Stomach (tissue), 9 donors: ENCODE measurements around the gene MYOM1. TPM values are rescaled to one million over a fixed set of nuclear protein-coding genes. Genes with fewer than 3 reads are reported as not detected.

ENCODE experiments used
- DNase-seq, 2 donors: peaks; one replicate each; pipeline versions ENCODE4 v3.0.0 to v3.0.0-alpha.2; 2013 to 2019
- H3K27ac ChIP-seq, 5 donors: fragments of 200-600 bp in 4 of 5; sonication (generic) in 4 of 5; one replicate each; pipeline ENCODE4 v1.5.1; 2013 to 2019; ENCODE audit warnings: mild to moderate bottlenecking in 1 of 5, moderate library complexity in 1 of 5
- H3K27me3 ChIP-seq, 3 donors: fragments of 200-600 bp; sonication (generic); one replicate each; pipeline ENCODE4 v1.5.1; 2017 to 2019; ENCODE audit warnings: mixed run types in 1 of 3
- H3K36me3 ChIP-seq, 4 donors: fragments of 200-600 bp; sonication (generic); 1 replicate in 3 of 4; 2 replicates in 1 of 4; pipeline ENCODE4 v1.5.1; 2016 to 2019
- H3K4me1 ChIP-seq, 4 donors: fragments of 200-600 bp; sonication (generic); one replicate each; pipeline ENCODE4 v1.5.1; 2016 to 2019
- H3K4me3 ChIP-seq, 4 donors: fragments of 200-600 bp; sonication (generic) in 3 of 4; one replicate each; pipeline ENCODE4 v1.5.1; 2016 to 2019; ENCODE audit warnings: mild to moderate bottlenecking in 1 of 4
- H3K9me3 ChIP-seq, 4 donors: fragments of 200-600 bp; sonication (generic); one replicate each; pipeline ENCODE4 v1.5.1; 2016 to 2019
- CTCF ChIP-seq, 7 experiments: fragments of 450-650 bp in 4 of 7; fragments of 200-600 bp in 3 of 7; sonication (generic) in 3 of 7; IDR thresholded peaks; one replicate each; pipeline ENCODE4 v1.5.1; 2016 to 2019; ENCODE audit warnings: antibody characterized with exemption in 7 of 7, control low read depth in 2 of 7, mild to moderate bottlenecking in 1 of 7
- EP300 ChIP-seq: sonication (generic); formaldehyde crosslinking; IDR thresholded peaks from one replicate; pipeline ENCODE4 v1.6.1; 2017; ENCODE audit warnings: antibody characterized with exemption
- POLR2A ChIP-seq, 4 donors: fragments of 450-650 bp; IDR thresholded peaks; one replicate each; pipeline ENCODE4 v1.6.1; 2016; ENCODE audit warnings: antibody characterized with exemption in 4 of 4, control low read depth in 2 of 4, mild to moderate bottlenecking in 1 of 4, moderate library complexity in 1 of 4
- POLR2AphosphoS5 ChIP-seq, 3 donors: sonication (generic); formaldehyde crosslinking; IDR thresholded peaks; one replicate each; pipeline ENCODE4 v1.6.1; 2016; ENCODE audit warnings: antibody characterized with exemption in 3 of 3
- WGBS, 5 donors: extraction: QIAGEN DNeasy Blood & Tissue Kit in 3 of 5; methylation state at CpG; one replicate each; pipeline versions ENCODE4 v1.1.5 to v1.1.7; 2013 to 2018; 5-methylcytosine and 5-hydroxymethylcytosine counted together
- intact Hi-C: fragments of 100-400 bp; cut with DNase I; formaldehyde crosslinking; loops from one replicate; pipeline ENCODE4 v1.15.1; 2023; ENCODE audit warnings: low total_unique reads
- polyA plus RNA-seq, 3 donors: library from polyadenylated mRNA; stranded (reverse); fragments of 200-250 nt; gene quantifications; one replicate each; pipeline ENCODE4 v1.2.3, GENCODE V29; 2013
- total RNA-seq, 5 donors: library from RNA; depleted of rRNA; stranded (reverse); fragments of >200 nt; gene quantifications; one replicate each; pipeline versions ENCODE4 v1.1.0 to v1.2.3, GENCODE V29; 2014 to 2016
- donor health status: healthy with polysubstance abuse.
- donor health status: Bipolar disorder and iron deficiency.
- donor health status: healthy.

MYOM1 gene
- total and polyA plus RNA-seq, 8 donors: 1.2 to 37.9 (median 3.5) TPM

- intact Hi-C loops: no loop called here
- Histone ChIP-seq H3K27ac (no peak overlapping the region), H3K4me1 (peaks cover 0 to 7% (median 4%) of the 10 kb centered on the region in 4 donors), H3K27me3 (no peaks in the 10 kb centered on the region), H3K9me3 (no peaks in the 10 kb centered on the region), H3K4me3 (no peak overlapping the region), H3K36me3 (peaks cover 0 to 14% (median 2%) of the 10 kb centered on the region in 4 donors)
- WGBS, 5 donors: 40 to 64% (median 56%) methylated on average over 2 of the region's 2 CpGs
- TF ChIP-seq POLR2AphosphoS5 (IDR thresholded peaks at IDR 0.05) (no peak), POLR2A (IDR thresholded peaks at IDR 0.05) (no peak), EP300 (no peak)
- DNase-seq: no peak
Observed at GRCh38 chr18:3130344-3130743, 89.4 kb downstream of the MYOM1 start.

- Histone ChIP-seq H3K27ac (no peak overlapping the region), H3K4me1 (peaks cover 0 to 7% (median 4%) of the 10 kb centered on the region in 4 donors), H3K36me3 (peaks cover 0 to 20% (median 2%) of the 10 kb centered on the region in 4 donors), H3K4me3 (no peak overlapping the region), H3K9me3 (no peaks in the 10 kb centered on the region), H3K27me3 (no peaks in the 10 kb centered on the region)
- WGBS, 5 donors: 24 to 30% (median 28%) methylated on average over 16 of the region's 16 CpGs
- peak; percentile 82 to 94 for DNase-seq
- intact Hi-C loops: no loop called here
- TF ChIP-seq POLR2AphosphoS5 (IDR thresholded peaks at IDR 0.05) (peak in 1 of 3 donors; percentile 48), POLR2A (IDR thresholded peaks at IDR 0.05) (no peak), CTCF (IDR thresholded peaks at IDR 0.05) (peak in 5 of 7 experiments; percentile 60 to 81 (median 74)), EP300 (no peak)
Observed at GRCh38 chr18:3129053-3129864, 90.5 kb downstream of the MYOM1 start.

- intact Hi-C loops: no loop called here
- WGBS, 5 donors: 92 to 96% (median 95%) methylated on average over 9 of the region's 9 CpGs
Observed at GRCh38 chr18:3126457-3127097, 93.2 kb downstream of the MYOM1 start.

GRCh38 chr18:3124822-3125221 lies 94.9 kb downstream of the MYOM1 start:
- no peak for TF ChIP-seq POLR2AphosphoS5 (IDR thresholded peaks at IDR 0.05)
- no peak for TF ChIP-seq CTCF (IDR thresholded peaks at IDR 0.05)
- TF ChIP-seq EP300: no peak
- intact Hi-C loops: no loop called here

More at GRCh38 chr18:3126457-3127097, 93.2 kb downstream of the MYOM1 start:
- Histone ChIP-seq H3K4me1 (peaks cover 0 to 7% (median 4%) of the 10 kb centered on the region in 4 donors), H3K27ac (no peak overlapping the region), H3K9me3 (no peaks in the 10 kb centered on the region), H3K4me3 (no peak overlapping the region), H3K27me3 (no peaks in the 10 kb centered on the region), H3K36me3 (peaks cover 0 to 19% (median 2%) of the 10 kb centered on the region in 4 donors)
- TF ChIP-seq POLR2A (IDR thresholded peaks at IDR 0.05) (no peak), POLR2AphosphoS5 (IDR thresholded peaks at IDR 0.05) (no peak), EP300 (no peak), CTCF (IDR thresholded peaks at IDR 0.05) (no peak)
- DNase-seq: no peak

More at GRCh38 chr18:3124822-3125221, 94.9 kb downstream of the MYOM1 start:
- DNase-seq: no peak
- 81 to 100% (median 94%) methylated on average over 1 of the region's 1 CpG for WGBS, 5 donors
- peaks cover 0 to 7% (median 4%) of the 10 kb centered on the region in 4 donors for H3K4me1 ChIP-seq
- H3K9me3 ChIP-seq: no peaks in the 10 kb centered on the region
- H3K27ac ChIP-seq: no peak overlapping the region
- H3K27me3 ChIP-seq: no peaks in the 10 kb centered on the region
- H3K36me3 ChIP-seq: peaks cover 0 to 19% (median 2%) of the 10 kb centered on the region in 4 donors
- H3K4me3 ChIP-seq: no peak overlapping the region
